Astrocyte of the hippocampus (primary cell): ENCODE results near the gene INTS1.

Experiments used
- DNase-seq: peaks from one replicate; pipeline ENCODE4 v3.0.0; 2011; ENCODE audit warnings: low read depth, low spot score

Gene INTS1

GRCh38 chr7:1509226-1509625, 5.0 kb upstream of the INTS1 start:
- DNase-seq, result no peak

- no peak for DNase-seq
These were observed 4.1 kb upstream of the INTS1 start for GRCh38 chr7:1508277-1508758.

GRCh38 chr7:1505731-1506550, 1.8 kb upstream of the INTS1 start:
- DNase-seq, result no peak

- DNase-seq, result no peak
These were observed 799 bp downstream of the INTS1 start for GRCh38 chr7:1503390-1503789.

GRCh38 chr7:1502845-1503244, 1.3 kb downstream of the INTS1 start:
- DNase-seq, result no peak

- no peak for DNase-seq
These were observed 2.5 kb downstream of the INTS1 start for GRCh38 chr7:1501487-1502270.

GRCh38 chr7:1500064-1500807, 4.0 kb downstream of the INTS1 start:
- no peak for DNase-seq

- DNase-seq, result no peak
These were observed 4.7 kb downstream of the INTS1 start for GRCh38 chr7:1499367-1500029.

- no peak for DNase-seq
These were observed 5.6 kb downstream of the INTS1 start for GRCh38 chr7:1498370-1499305.

GRCh38 chr7:1497293-1497927, 6.8 kb downstream of the INTS1 start:
- no peak for DNase-seq

GRCh38 chr7:1496531-1497292, 7.5 kb downstream of the INTS1 start:
- DNase-seq, result no peak

GRCh38 chr7:1495564-1496242, 8.5 kb downstream of the INTS1 start:
- no peak for DNase-seq

- DNase-seq, result no peak
These were observed 9.2 kb downstream of the INTS1 start for GRCh38 chr7:1494866-1495563.

- no peak for DNase-seq
These were observed 9.7 kb downstream of the INTS1 start for GRCh38 chr7:1494447-1494846.

GRCh38 chr7:1493571-1493970, 10.6 kb downstream of the INTS1 start:
- no peak for DNase-seq

- DNase-seq, result no peak
These were observed 11.1 kb downstream of the INTS1 start for GRCh38 chr7:1493129-1493528.

- no peak for DNase-seq
These were observed 11.5 kb downstream of the INTS1 start for GRCh38 chr7:1492640-1493039.

GRCh38 chr7:1492221-1492620, 12.0 kb downstream of the INTS1 start:
- no peak for DNase-seq
